Aorta (tissue), 5 donors: ENCODE results near the gene GABRR2. TPM values are rescaled to one million over a fixed set of nuclear protein-coding genes. Genes with fewer than 3 reads are reported as not detected.

Experiments
- ATAC-seq: fragments of 200-7000 bp; cut with Tn5 transposase; one replicate; pipeline ENCODE4 v1.9.1; 2022; ENCODE audit warnings: moderate library complexity; ENCODE audit not compliant: low FRiP score
- DNase-seq, 2 donors: peaks; one replicate each; pipeline ENCODE4 v3.0.0-alpha.2; 2020
- H3K27ac ChIP-seq, 2 donors: one replicate each; pipeline ENCODE4 v1.5.1; 2013; ENCODE audit warnings: low read length in 2 of 2, mild to moderate bottlenecking in 2 of 2, moderate library complexity in 2 of 2, control low read depth in 1 of 2, inconsistent platforms in 1 of 2, low read depth in 1 of 2
- H3K27me3 ChIP-seq, 2 donors: one replicate each; pipeline ENCODE4 v1.6.1; 2013; ENCODE audit warnings: control low read depth in 1 of 2, low read length in 1 of 2, mild to moderate bottlenecking in 1 of 2, moderate library complexity in 1 of 2; ENCODE audit not compliant: insufficient read depth in 2 of 2, control insufficient read depth in 1 of 2
- H3K36me3 ChIP-seq, 2 donors: one replicate each; pipeline ENCODE4 v1.6.1; 2013; ENCODE audit warnings: control low read depth in 1 of 2, low read length in 1 of 2, mild to moderate bottlenecking in 1 of 2; ENCODE audit not compliant: insufficient read depth in 2 of 2, control insufficient read depth in 1 of 2
- H3K4me1 ChIP-seq, 2 donors: one replicate each; pipeline ENCODE4 v1.6.1; 2013; ENCODE audit warnings: low read length in 2 of 2, control low read depth in 1 of 2, mild to moderate bottlenecking in 1 of 2, moderate library complexity in 1 of 2; ENCODE audit not compliant: insufficient read depth in 2 of 2, control insufficient read depth in 1 of 2
- H3K4me3 ChIP-seq, 2 donors: one replicate each; pipeline ENCODE4 v1.5.1; 2013; ENCODE audit warnings: low read length in 2 of 2, control low read depth in 1 of 2, mild to moderate bottlenecking in 1 of 2
- H3K9me3 ChIP-seq: one replicate; pipeline ENCODE4 v1.6.1; 2013; ENCODE audit warnings: mild to moderate bottlenecking, low read length; ENCODE audit not compliant: control insufficient read depth
- WGBS, 2 donors: extraction: QIAGEN DNeasy Blood & Tissue Kit; methylation state at CpG; one replicate each; pipeline ENCODE4 v1.1.7; 2013; 5-methylcytosine and 5-hydroxymethylcytosine counted together
- intact Hi-C, 2 donors: fragments of 100-400 bp; cut with DNase I; formaldehyde crosslinking; loops; one replicate each; pipeline versions ENCODE4 v1.14.2 to v1.15.0; 2022
- long read RNA-seq, 2 donors: library from polyadenylated mRNA; unstranded; transcript quantifications; one replicate each; pipeline ENCODE4 v2.0.0, GENCODE V29; 2020 to 2021
- polyA plus RNA-seq, 2 donors: library from polyadenylated mRNA; stranded (reverse); fragments of 200-250 nt; gene quantifications; one replicate each; pipeline ENCODE4 v1.2.3, GENCODE V29; 2013
- total RNA-seq, 2 donors: library from RNA; stranded (reverse); fragmentation: NEBNext Ultra II Directional; extraction: Animal tissue kit (Norgen Biotek cat#: 25700); gene quantifications; one replicate each; pipeline ENCODE4 v1.2.1, GENCODE V29; 2021
- donor health status: healthy with polysubstance abuse.
- donor health status: Bipolar disorder and iron deficiency.
- donor health status: DM: no; HTN: no; CAD: no.
- donor health status: DM: no; HTN: no; CAD: no.
- donor health status: DM: yes; HTN: yes; CAD: no.

Gene GABRR2
- total RNA-seq (1 to 10 TPM; 3.3 to 3.6 TPM), polyA plus RNA-seq (under 1 TPM in 1 of 2 donors, not detected in 1; 0.82 TPM)
- long read RNA-seq, donor 1, partial matches to known transcripts, result 0 of 1 reads
- long read RNA-seq, donor 1, other reads (novel, unspliced or antisense), result 1 of 1 reads
- long read RNA-seq, donor 2, partial matches to known transcripts, result 0 of 2 reads
- long read RNA-seq, donor 2, other reads (novel, unspliced or antisense), result 2 of 2 reads

DNA sequence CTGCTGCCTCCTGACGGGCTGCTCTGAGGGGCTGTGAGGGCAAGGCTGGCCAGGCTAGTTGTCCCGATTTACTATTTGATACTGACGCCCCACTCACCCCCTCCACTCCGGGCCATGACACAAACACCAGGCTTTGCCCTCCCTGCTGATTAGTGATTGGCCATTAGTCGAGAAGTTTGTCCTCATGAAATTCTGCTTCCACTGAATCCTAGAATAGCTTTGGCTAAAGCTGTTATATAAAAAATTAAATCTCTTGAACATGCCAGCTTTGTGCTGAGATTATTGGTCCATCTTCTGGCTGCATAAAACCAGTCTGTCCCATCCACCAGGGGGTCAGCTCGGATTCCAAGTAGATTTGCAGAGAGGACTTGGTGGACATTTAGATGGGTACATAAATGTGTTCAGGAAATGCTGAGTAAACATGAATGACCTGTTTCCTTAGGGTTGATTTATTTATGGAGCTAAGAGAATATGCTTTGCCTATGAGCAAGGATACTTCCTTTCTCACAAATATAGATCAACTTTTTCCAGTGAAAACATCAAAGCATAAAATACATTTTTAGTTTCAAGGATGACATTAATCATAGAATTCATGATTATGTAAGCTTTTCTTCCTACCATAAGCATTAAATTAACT lies at the start of gene GABRR2:
Gene GABRR2 (minus strand): TSS at position 51 of the 637 bp plus-strand sequence. CDS start 134 bp downstream, outside the sequence.
- no peaks in the 10 kb centered on the region for H3K9me3 ChIP-seq
- no peaks in the 10 kb centered on the region for H3K4me1 ChIP-seq
- intact Hi-C loops, result no loop called here
- DNase-seq (no peak), ATAC-seq (no peak)
- H3K36me3 ChIP-seq, result no peaks in the 10 kb centered on the region
- H3K4me3 ChIP-seq, result no peak within 1 kb of the TSS
- H3K27me3 ChIP-seq, result no peaks in the 10 kb centered on the region
- no peak within 1 kb of the TSS for H3K27ac ChIP-seq
- 90 to 92% methylated on average over 6 of the region's 6 CpGs for WGBS, 2 donors

DNA sequence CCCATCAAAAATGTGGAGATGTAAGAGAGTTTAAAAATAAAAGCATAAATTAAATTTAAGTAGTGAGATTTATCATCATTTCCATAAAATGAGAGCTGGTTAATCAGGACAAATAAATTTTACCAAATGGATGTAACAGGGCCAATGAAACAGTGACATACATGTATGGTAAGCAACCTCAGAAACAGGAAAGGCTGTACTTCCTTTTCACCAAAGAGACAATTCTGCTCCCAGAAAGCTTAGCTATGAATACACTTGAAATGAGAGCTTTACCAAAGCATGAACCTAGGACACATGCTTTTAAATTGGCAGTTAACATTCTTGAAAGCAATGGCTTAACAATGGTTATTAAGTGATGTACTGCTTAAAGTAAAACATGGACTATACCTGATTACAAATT lies 49.5 kb upstream of the GABRR2 start:
- intact Hi-C loops, result no loop called here
- H3K27ac ChIP-seq, result no peak overlapping the region
- H3K4me1 ChIP-seq, result no peaks in the 10 kb centered on the region
- DNase-seq, result no peak
- no peaks in the 10 kb centered on the region for H3K36me3 ChIP-seq
- no peaks in the 10 kb centered on the region for H3K27me3 ChIP-seq
- ATAC-seq, result no peak
- H3K9me3 ChIP-seq, result no peaks in the 10 kb centered on the region
- H3K4me3 ChIP-seq, result no peak overlapping the region

DNA sequence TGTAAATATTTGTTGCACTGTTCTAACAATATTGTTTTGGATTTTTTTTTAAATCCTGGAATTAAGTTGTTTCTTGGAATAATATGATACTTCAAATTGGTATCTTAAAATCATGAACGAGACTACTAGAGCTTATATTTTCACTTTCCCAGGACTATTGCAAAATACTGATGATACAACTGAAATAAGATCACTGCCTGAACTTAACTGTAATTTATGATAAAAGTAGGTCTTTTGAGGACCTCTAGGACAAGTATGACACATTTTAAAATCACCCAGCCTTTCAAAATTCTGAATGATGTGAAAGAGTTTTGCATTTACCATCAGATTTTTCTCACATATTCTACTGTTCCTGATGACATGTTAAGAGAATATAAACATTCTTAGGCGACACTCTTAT lies 46.1 kb upstream of the GABRR2 start:
- H3K4me1 ChIP-seq, result no peaks in the 10 kb centered on the region
- no peak overlapping the region for H3K27ac ChIP-seq
- no peaks in the 10 kb centered on the region for H3K9me3 ChIP-seq
- H3K4me3 ChIP-seq, result no peak overlapping the region
- H3K36me3 ChIP-seq, result no peaks in the 10 kb centered on the region
- DNase-seq, result no peak
- 82 to 83% methylated on average over 2 of the region's 2 CpGs for WGBS, 2 donors
- H3K27me3 ChIP-seq, result no peaks in the 10 kb centered on the region
- intact Hi-C loops, result no loop called here
- no peak for ATAC-seq

- Histone ChIP-seq H3K27ac (no peak overlapping the region), H3K4me3 (no peak overlapping the region), H3K27me3 (no peaks in the 10 kb centered on the region), H3K36me3 (no peaks in the 10 kb centered on the region), H3K9me3 (no peaks in the 10 kb centered on the region), H3K4me1 (no peaks in the 10 kb centered on the region)
- DNase-seq (no peak), ATAC-seq (no peak)
- intact Hi-C loops, result no loop called here
- WGBS, 2 donors, result 92 to 94% methylated on average over 2 of the region's 2 CpGs
These were observed 45.4 kb upstream of the GABRR2 start for GRCh38 chr6:89360415-89360999.

GRCh38 chr6:89359561-89359960 lies 44.5 kb upstream of the GABRR2 start:
- H3K27ac ChIP-seq, result no peak overlapping the region
- no peaks in the 10 kb centered on the region for H3K9me3 ChIP-seq
- H3K27me3 ChIP-seq, result no peaks in the 10 kb centered on the region
- no peaks in the 10 kb centered on the region for H3K36me3 ChIP-seq
- intact Hi-C loops, result no loop called here
- WGBS, 2 donors, result 24 to 30% methylated on average over 1 of the region's 1 CpG
- no peak overlapping the region for H3K4me3 ChIP-seq
- H3K4me1 ChIP-seq, result no peaks in the 10 kb centered on the region
- ATAC-seq (no peak), DNase-seq (no peak)

- no peak for DNase-seq
- no peaks in the 10 kb centered on the region for H3K36me3 ChIP-seq
- H3K27me3 ChIP-seq, result no peaks in the 10 kb centered on the region
- no peak overlapping the region for H3K27ac ChIP-seq
- H3K4me1 ChIP-seq, result no peaks in the 10 kb centered on the region
- H3K4me3 ChIP-seq, result no peak overlapping the region
- no peak for ATAC-seq
- 56 to 69% methylated on average over 3 of the region's 3 CpGs for WGBS, 2 donors
- intact Hi-C loops, result no loop called here
- H3K9me3 ChIP-seq, result no peaks in the 10 kb centered on the region
These were observed 42.3 kb upstream of the GABRR2 start for GRCh38 chr6:89357390-89357789.

DNA sequence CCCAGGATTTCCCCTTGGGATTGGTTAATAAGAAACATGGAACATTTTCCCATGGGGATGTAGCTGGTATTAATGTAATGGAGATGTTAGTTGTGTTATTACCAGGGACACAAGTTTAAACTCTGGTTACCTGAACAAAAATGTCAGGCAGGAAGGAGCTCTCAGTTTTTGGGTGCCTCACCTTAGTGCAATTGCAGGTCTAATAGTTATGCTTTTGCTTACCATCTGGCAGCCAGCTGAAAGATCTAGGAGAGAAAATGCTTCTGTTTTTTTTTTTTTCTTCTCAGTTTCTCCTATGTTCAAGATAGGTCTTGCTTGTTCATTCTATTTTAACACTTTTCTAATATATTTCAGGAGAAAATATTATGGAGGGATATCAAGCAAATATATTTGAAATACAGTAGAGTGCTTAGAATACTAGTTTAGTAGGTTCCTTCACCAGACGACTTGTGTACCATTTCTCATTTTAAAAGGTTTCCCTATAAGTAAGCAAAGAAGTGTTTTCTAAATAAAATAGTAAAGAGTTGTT lies 41.6 kb upstream of the GABRR2 start:
- DNase-seq, result no peak
- H3K4me1 ChIP-seq, result no peaks in the 10 kb centered on the region
- H3K27ac ChIP-seq, result no peak overlapping the region
- no peak overlapping the region for H3K4me3 ChIP-seq
- intact Hi-C loops, result no loop called here
- no peaks in the 10 kb centered on the region for H3K27me3 ChIP-seq
- no peaks in the 10 kb centered on the region for H3K36me3 ChIP-seq
- 70 to 76% methylated on average over 1 of the region's 1 CpG for WGBS, 2 donors
- H3K9me3 ChIP-seq, result no peaks in the 10 kb centered on the region
- no peak for ATAC-seq

DNA sequence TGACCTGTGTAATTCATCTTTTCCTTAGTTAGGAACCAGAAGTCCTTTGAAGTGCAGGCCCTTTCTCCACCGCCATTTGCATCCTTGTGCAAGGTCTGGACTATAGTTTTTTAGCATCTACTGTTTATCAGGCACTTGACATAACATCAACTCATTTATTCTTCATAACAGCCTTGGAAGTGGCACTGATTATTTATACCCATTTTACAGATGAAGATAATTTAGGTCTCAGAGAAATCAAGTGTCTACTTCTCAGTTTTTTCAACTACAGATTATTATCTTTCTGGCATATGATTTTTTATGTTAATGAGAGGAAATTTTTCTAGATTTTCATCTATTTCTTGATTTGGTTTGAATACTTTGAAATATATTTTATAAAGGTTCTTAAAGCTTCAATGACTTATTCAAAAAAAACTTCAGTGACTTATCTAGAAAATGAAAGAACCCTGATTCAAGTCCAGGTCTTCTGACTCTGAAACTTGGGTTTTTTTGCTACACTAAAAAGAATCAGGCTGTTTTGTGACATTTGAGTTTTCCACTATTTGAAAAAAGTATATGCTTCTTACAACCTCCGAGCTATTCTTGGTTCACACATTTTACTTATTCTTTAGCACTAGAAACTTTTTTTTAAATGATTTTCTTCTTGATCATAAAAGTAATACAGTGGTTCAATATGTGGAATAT lies 40.6 kb upstream of the GABRR2 start:
- Histone ChIP-seq H3K27ac (no peak overlapping the region), H3K36me3 (no peaks in the 10 kb centered on the region), H3K27me3 (no peaks in the 10 kb centered on the region), H3K9me3 (no peaks in the 10 kb centered on the region), H3K4me1 (peaks cover 0 to under 1% of the 10 kb centered on the region in 2 donors), H3K4me3 (no peak overlapping the region)
- no peak for DNase-seq
- intact Hi-C loops, result no loop called here
- WGBS, 2 donors, result 77 to 82% methylated on average over 2 of the region's 2 CpGs
- no peak for ATAC-seq
